CD4-positive, alpha-beta T cell treated with Interleukin-12 subunit alpha and Interleukin-12 subunit beta, for 1 hour (primary cell): ENCODE data around the gene COP1.
A peak's percentile ranks its signal among the peaks of the same experiment; 100 is the strongest.
"Not testable (repeated sequence)": the region's sequence is repeated elsewhere in the genome, so short reads cannot be mapped to it uniquely, and the experiment has no call there.

Experiments
- DNase-seq: peaks from one replicate; pipeline ENCODE4 v3.0.0-alpha.2; 2020

Gene COP1

GRCh38 chr1:176118985-176119384, 88.1 kb downstream of the COP1 start:
- DNase-seq, result no peak

- DNase-seq, result no peak
Measured at GRCh38 chr1:176111835-176112234, 95.3 kb downstream of the COP1 start.

GRCh38 chr1:176110203-176110602, 96.9 kb downstream of the COP1 start:
- no peak for DNase-seq

- no peak for DNase-seq
Measured at GRCh38 chr1:176102768-176103350, 104.2 kb downstream of the COP1 start.

- no peak for DNase-seq
Measured at GRCh38 chr1:176101951-176102642, 105.0 kb downstream of the COP1 start.

- no peak for DNase-seq
Measured at GRCh38 chr1:176098560-176098959, 108.5 kb downstream of the COP1 start.

GRCh38 chr1:176096015-176096414, 111.1 kb downstream of the COP1 start:
- no peak for DNase-seq

GRCh38 chr1:176090766-176091165, 116.3 kb downstream of the COP1 start:
- DNase-seq, result no peak

GRCh38 chr1:176087746-176088145, 119.3 kb downstream of the COP1 start:
- not testable (repeated sequence) for DNase-seq

GRCh38 chr1:176073524-176074157, 133.4 kb downstream of the COP1 start:
- peak; percentile 47 for DNase-seq

- DNase-seq, result no peak
Measured at GRCh38 chr1:176068901-176069300, 138.2 kb downstream of the COP1 start.

GRCh38 chr1:176068256-176068655, 138.8 kb downstream of the COP1 start:
- no peak for DNase-seq

GRCh38 chr1:176066709-176067108, 140.4 kb downstream of the COP1 start:
- no peak for DNase-seq

GRCh38 chr1:176058686-176059085, 148.4 kb downstream of the COP1 start:
- no peak for DNase-seq

- DNase-seq, result no peak
Measured at GRCh38 chr1:176056312-176056711, 150.8 kb downstream of the COP1 start.

GRCh38 chr1:176055398-176055797, 151.7 kb downstream of the COP1 start:
- DNase-seq, result no peak

GRCh38 chr1:176051902-176052518, 155.1 kb downstream of the COP1 start:
- DNase-seq, result no peak

GRCh38 chr1:176051402-176051801, 155.7 kb downstream of the COP1 start:
- DNase-seq, result no peak

- DNase-seq, result no peak
Measured at GRCh38 chr1:176049582-176049981, 157.5 kb downstream of the COP1 start.

- no peak for DNase-seq
Measured at GRCh38 chr1:176046926-176047325, 160.2 kb downstream of the COP1 start.

GRCh38 chr1:176043537-176043936, 163.5 kb downstream of the COP1 start:
- no peak for DNase-seq

- DNase-seq, result no peak
Measured at GRCh38 chr1:176033881-176034280, 173.2 kb downstream of the COP1 start.

GRCh38 chr1:176033474-176033873, 173.6 kb downstream of the COP1 start:
- no peak for DNase-seq
